ENCODE measurements around the gene CCHCR1. TPM values are rescaled to one million over a fixed set of nuclear protein-coding genes. Genes with fewer than 3 reads are reported as not detected.

CCHCR1 gene
- total RNA-seq, 1 experiment from 2014 or later, result 43.2 TPM

GRCh38 chr6:31161216-31162126, 3.9 kb upstream of the CCHCR1 start:
- Mint-ChIP-seq H3K4me1 (ENCODE audit: low read depth, unreplicated experiment) (no peaks in the 10 kb centered on the region), H3K36me3 (ENCODE audit: insufficient read depth, unreplicated experiment) (peaks cover 17% of the 10 kb centered on the region), H3K4me3 (ENCODE audit: unreplicated experiment) (no peak overlapping the region), H3K27me3 (ENCODE audit: insufficient read depth, unreplicated experiment) (no peaks in the 10 kb centered on the region), H3K9me3 (ENCODE audit: unreplicated experiment) (no peaks in the 10 kb centered on the region), H3K27ac (ENCODE audit: unreplicated experiment) (no peak overlapping the region)
- Histone ChIP-seq H3K27me3 (replicated peaks; ENCODE audit: control insufficient read depth, insufficient read depth, low read length) (no peaks in the 10 kb centered on the region), H3K9me3 (no peaks in the 10 kb centered on the region), H3K4me1 (peaks cover 11% of the 10 kb centered on the region; the same call in 1 of the 2 replicates), H3K36me3 (ENCODE audit: control insufficient read depth, insufficient read depth, low read length) (no peaks in the 10 kb centered on the region), H3K4me3 (ENCODE audit: low read depth, low read length) (no peak overlapping the region)
- intact Hi-C loops (cut with micrococcal nuclease; ENCODE audit: unreplicated experiment), result no loop called here
- no TSS peak for BruUV-seq (replicated peaks)
- TF ChIP-seq CTCF (IDR thresholded peaks at IDR 0.05; ENCODE audit: insufficient read depth in 1 of 2, low read depth in 1 of 2, low read length in 1 of 2, severe bottlenecking in 1 of 2, unreplicated experiment in 1 of 2), result no peak
- DNase-seq, result no peak
- ChIA-PET POLR2A (no interaction called here), CTCF (no interaction called here)

GRCh38 chr6:31158863-31159855, 1.6 kb upstream of the CCHCR1 start:
- TF ChIP-seq CTCF (IDR thresholded peaks at IDR 0.05; ENCODE audit: insufficient read depth in 1 of 2, low read depth in 1 of 2, low read length in 1 of 2, severe bottlenecking in 1 of 2, unreplicated experiment in 1 of 2), result no peak
- intact Hi-C loops (cut with micrococcal nuclease; ENCODE audit: unreplicated experiment), result no loop called here

More at GRCh38 chr6:31158863-31159855, 1.6 kb upstream of the CCHCR1 start:
- no peaks in the 10 kb centered on the region for H3K4me1 Mint-ChIP-seq (ENCODE audit: low read depth, unreplicated experiment)
- H3K36me3 ChIP-seq (ENCODE audit: control insufficient read depth, insufficient read depth, low read length), result no peaks in the 10 kb centered on the region
- DNase-seq, result no peak
- H3K4me1 ChIP-seq, result peaks cover 11% of the 10 kb centered on the region; the same call in 1 of the 2 replicates
- H3K9me3 Mint-ChIP-seq (ENCODE audit: unreplicated experiment), result no peaks in the 10 kb centered on the region
- peak overlapping the region; percentile 84 for H3K4me3 Mint-ChIP-seq (ENCODE audit: unreplicated experiment)
- H3K9me3 ChIP-seq, result no peaks in the 10 kb centered on the region
- H3K27ac Mint-ChIP-seq (ENCODE audit: unreplicated experiment), result peak overlapping the region; percentile 85
- H3K27me3 ChIP-seq (replicated peaks; ENCODE audit: control insufficient read depth, insufficient read depth, low read length), result no peaks in the 10 kb centered on the region
- H3K27me3 Mint-ChIP-seq (ENCODE audit: insufficient read depth, unreplicated experiment), result no peaks in the 10 kb centered on the region
- ChIA-PET CTCF (interaction anchor here (1.0 to 1.6 kb wide), 5 partner anchors 30 to 208 kb away, joined by 3 to 8 read pairs (median 4); no protein-coding TSS in a partner anchor), POLR2A (interaction anchor here (0.7 to 1.8 kb wide), 2 partner anchors 9 to 244 kb away, joined by 3 to 5 read pairs; partner anchors contain the start of gene MICA)
- peaks cover 17% of the 10 kb centered on the region for H3K36me3 Mint-ChIP-seq (ENCODE audit: insufficient read depth, unreplicated experiment)
- peak overlapping the region; percentile 74 for H3K4me3 ChIP-seq (ENCODE audit: low read depth, low read length)
- TSS peak; percentile 54 for BruUV-seq (replicated peaks)
